ENCODE results near the gene SPHK1.

DNA sequence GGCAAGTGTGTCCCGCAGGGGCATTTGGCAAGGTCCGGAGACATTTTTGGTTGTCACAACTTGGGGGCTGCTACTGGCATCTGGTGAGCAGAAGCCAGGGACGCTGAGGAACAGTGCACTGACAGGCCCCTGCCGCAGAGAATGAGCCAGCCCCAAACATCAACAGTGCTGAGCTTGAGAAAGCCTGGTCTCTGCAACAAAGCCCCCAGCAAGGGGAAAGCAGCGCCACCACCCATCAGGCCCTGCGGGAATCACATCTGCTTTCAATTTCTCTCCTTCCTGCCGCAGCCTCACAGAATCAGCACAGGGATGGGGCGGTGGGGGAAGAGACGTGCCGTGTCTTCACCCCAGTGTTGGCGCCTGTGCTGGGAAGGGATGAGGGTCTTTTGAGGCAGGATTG, 15.9 kb upstream of the SPHK1 start:
- no peak for TF ChIP-seq EP300 (IDR thresholded peaks at IDR 0.05)
- no peak for TF ChIP-seq CTCF (IDR thresholded peaks at IDR 0.05)
